Muscle of arm (tissue), 12 donors: ENCODE measurements around the gene TXNIP. TPM values are rescaled to one million over a fixed set of nuclear protein-coding genes. Genes with fewer than 3 reads are reported as not detected.

Experiments
- DNase-seq: peaks from one replicate; pipeline ENCODE4 v3.0.0-alpha.2; 2013
- polyA plus RNA-seq, 12 donors: library from polyadenylated mRNA; unstranded; fragments of 120-200 nt; gene quantifications; one replicate each; pipeline ENCODE4 v1.2.1, GENCODE V29; 2013; ENCODE audit not compliant: insufficient read length in 12 of 12

Gene TXNIP
- polyA plus RNA-seq, 12 donors, result 241 to 361 (median 276) TPM; not detected in 1

GRCh38 chr1:146019231-146020057 lies 23.1 kb upstream of the TXNIP start:
- no peak for DNase-seq

- DNase-seq, result no peak
Observed at GRCh38 chr1:146016891-146017290, 20.5 kb upstream of the TXNIP start.

- no peak for DNase-seq
Observed at GRCh38 chr1:146013559-146013922, 17.2 kb upstream of the TXNIP start.

DNA sequence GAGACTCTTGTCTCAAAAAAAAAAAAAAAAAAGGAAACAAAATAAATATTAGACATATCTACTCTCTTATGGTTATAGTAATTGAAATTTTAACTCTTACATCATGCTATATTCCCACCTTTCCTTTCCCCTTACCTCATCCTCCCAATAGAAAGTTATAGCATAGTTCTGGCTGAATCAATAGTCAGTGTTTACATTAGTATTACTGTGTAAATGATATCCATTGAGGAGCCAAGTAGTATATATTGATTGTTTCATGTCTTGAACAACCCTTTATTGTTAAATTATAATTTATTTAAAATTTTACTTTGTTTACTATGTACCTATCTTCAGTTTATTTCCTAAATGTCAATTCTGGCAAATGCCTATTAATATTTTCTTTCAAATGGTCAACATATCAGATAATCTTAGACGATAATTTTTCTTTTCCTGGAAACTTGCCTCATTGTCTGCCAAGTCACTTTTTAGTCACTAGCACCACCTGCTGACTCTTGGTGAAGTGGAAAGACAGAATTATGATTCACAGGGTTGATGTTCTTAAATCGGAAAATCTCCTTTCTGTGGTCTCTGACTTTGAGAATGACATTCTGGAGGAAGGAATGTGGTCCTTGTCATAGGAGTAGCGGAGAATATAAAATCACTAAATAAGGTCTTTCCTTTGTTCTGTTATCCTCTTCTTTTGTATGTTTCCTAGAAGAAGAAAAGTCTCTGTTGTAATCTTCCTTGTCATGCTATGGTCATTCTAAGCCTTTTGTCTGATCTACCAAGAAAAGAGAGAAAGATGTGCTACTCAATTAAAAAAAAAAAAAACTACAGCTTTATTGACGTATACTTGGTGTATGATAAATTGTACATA lies 16.6 kb upstream of the TXNIP start:
- DNase-seq, result peak; percentile 77

DNA sequence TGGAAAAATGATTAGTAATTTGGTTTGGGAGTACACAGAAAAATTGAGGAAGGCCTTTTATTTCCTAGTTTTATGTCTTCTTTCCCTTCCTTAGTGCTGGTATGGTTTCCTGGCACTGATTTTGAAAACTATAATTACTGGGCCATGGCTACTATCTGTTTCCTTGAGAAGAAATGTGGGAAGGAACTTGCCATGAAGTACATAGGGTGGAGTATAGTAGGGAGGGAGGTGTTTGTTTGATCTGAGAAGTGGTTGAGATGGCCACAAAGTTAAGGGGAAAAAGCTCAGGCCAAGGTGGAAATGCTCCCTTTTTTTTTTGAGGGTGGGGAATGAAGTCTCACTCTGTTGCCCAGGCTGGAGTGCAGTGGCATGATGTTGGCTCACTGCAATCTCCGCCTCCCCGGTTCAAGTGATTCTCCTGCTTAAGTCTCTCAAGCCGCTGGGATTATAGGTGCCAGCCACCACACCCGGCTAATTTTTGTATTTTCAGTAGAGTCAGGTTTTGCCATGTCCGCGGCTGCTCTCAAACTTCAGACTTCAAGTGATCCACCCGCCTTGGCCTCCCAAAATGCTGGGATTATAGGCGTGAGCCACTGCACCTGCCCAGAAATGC lies 13.9 kb upstream of the TXNIP start:
- DNase-seq, result no peak

GRCh38 chr1:146007489-146008133 lies 11.2 kb upstream of the TXNIP start:
- no peak for DNase-seq

DNA sequence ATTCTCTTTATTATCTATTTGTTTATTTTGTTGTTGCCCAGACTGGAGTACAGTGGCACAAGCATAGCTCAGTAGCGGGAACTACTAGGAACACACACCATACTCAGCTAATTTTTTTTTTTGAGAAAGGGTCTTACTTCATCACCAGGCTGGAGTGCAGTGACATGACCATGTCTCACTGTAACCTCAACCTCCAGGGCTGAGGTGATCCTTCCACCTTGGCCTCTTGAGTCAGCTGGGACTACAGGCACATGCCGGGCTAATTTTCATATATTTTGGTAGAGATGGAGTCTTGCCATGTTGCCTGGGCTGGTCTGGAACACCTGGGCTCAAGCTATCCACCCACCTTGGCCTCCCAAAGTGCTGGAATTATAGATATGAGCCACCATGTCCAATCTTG lies 5.3 kb upstream of the TXNIP start:
- no peak for DNase-seq

DNA sequence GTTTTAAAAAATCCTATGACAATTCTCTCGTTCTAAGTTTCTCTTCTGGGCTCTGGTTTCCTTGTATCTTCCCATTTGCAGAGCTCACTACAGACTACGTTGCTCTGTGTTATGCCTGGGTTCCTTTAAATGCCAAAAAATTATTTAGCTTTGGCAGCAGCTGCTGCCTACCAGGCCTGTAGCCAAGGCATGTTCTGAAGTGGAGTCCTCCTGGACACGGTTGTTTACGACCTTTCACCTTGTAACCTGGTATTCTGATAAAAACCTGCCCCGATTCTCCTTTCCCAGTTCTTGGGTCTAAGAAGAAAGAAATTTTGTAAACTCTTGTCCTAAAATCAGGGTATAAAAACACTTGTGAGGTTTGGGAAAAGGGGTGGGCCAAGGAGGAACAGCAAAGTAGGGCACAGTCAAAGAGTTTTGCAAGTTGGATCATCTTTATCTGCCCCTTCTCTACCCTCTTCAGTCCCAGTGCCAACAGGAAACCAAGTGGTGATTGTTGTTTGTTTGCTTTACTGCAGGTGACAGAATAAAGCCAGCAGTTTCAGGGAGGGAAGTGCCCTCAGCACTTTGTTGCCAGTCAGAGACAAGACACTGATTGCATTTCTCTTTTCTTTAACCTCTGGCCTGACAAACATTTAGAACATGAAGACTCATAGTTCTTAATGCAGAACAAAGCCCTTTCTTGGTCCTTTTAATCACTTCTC lies 3.1 kb upstream of the TXNIP start:
- no peak for DNase-seq

- DNase-seq, result no peak
Observed at GRCh38 chr1:145997718-145998023, 1.3 kb upstream of the TXNIP start.

- peak; percentile 52 for DNase-seq
Observed at GRCh38 chr1:145997016-145997717, 788 bp upstream of the TXNIP start.

- no peak for DNase-seq
Observed at GRCh38 chr1:145995964-145996432, 381 bp downstream of the TXNIP start.

DNA sequence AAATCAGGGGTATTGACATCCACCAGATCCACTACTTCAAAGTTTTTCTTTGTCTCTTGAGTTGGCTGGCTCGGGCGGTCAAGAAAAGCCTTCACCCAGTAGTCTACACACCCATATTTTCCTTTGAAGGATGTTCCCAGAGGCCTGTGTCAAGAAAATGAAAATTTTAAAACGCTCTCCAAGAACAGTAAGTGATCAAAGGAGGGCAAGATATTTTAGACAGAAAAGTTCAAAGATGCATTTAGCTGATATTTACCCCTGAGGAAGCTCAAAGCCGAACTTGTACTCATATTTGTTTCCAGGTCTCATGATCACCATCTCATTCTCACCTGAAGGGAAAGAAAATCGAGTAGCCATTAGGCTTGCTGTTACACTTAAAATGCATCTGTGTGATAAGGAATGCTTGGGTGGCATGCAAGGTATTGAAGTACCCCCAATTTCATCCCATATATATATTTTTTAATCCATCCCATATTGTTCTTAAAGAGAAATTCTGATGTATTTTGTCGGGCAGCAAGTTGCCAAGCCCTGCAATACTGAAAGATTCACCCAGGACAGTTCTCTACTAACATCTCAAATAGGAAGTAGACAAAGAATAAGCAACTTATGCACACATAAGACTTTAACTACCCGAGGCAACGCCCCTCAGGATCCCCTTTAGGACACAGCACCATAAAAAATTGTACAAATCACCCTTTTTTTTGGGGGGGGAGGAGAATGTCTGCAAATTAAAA lies 1.1 kb downstream of the TXNIP start:
- DNase-seq, result no peak

DNA sequence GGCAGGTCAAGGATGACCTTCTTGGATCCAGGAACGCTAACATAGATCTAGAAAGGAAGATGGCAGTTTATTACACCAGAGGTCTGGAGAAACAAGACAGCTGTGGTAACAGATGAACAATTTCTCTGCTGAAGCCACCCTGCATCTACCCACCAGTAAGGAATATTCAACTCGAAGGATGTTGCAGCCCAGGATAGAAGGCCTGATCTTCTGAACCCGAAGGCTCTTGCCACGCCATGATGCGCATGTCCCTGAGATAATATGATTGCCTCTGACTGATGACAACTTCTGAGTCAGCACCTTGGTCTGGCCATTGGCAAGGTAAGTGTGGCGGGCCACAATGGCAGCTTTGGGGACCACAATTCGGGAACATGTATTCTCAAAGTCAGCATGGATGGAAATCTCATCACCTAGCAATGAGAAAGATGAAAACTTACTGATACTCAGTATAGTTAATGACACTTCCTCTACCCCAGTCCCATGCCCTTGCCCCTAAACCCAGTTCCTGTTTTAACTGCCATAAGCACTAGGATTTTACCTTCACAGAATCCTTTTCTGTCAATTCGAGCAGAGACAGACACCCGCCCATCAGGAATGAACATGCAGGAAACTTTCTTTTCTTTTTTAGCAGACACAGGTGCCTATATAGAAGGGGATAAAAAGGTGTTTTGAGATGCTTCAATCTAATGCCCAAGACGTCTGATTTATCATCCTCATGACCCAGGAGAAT lies 1.8 kb downstream of the TXNIP start:
- no peak for DNase-seq

GRCh38 chr1:145993618-145994390 lies 2.6 kb downstream of the TXNIP start:
- DNase-seq, result no peak

DNA sequence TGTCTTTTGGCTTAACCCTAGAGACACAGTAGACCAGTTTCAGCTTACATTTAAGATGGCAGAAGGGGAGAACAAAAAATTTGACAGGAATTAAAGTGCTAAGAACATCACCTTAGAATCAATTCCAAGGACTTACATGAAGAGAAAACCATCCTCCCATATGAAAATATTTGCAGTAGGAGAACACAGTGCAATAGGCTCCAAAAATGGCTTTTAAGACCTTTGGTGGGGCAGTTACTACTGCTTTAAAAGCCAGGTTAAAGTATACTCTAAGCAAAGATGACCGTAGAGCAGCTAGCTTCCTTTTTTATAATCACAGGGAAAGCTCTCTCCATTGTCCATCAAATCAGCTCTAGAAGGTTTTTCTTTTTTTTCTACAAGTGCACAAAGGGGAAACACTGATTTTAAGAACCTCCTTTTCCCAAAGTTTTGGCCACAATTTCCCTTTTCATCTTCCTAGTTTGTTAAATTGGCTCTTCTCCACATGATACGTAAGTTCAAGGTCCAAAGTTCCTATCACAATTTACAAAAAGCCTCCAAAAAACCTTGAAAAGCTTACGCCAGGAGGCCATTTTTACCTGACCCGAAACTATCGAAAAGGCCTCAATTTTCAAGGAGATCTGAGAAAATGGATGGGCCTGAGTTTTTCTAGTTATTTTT lies 3.3 kb downstream of the TXNIP start:
- no peak for DNase-seq

GRCh38 chr1:145992502-145992936 lies 3.9 kb downstream of the TXNIP start:
- DNase-seq, result no peak

DNA sequence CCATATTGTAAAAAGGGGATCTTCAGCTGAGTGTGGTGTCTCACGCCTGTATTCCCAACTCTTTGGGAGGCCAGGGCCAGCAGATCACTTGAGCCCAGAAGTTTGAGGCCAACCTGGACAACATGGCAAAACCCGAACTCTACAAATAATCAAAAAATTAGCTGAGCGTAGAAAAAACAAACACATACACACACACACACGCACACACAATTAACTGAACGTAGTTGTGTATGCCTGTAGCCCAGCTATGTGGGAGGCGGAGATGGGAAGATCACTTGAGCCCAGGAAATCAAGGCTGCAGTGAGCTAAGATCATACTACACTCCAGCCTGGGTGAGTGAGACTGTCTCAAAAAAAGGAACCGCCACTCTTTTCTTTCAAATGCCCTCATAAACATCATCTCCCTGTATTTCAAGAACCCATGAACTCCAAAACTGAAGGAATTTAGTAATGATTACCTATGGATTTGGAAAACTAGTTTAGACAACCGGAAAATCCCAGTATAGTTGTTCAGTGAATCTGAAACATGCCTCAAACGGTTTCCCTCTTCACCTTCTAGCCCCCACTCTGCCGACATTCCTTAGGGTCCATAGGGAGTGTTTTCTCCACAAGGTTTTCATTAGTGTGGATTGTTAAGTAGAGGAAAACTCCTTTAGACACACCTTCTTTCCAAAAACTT lies 4.5 kb downstream of the TXNIP start:
- no peak for DNase-seq
